HG03457 (cell line): ENCODE data around the gene CENPF.

Source experiments
- ATAC-seq: cut with Tn5 transposase; IDR thresholded peaks from one replicate; pipeline ENCODE4 v1.9.1; 2021; ENCODE audit warnings: moderate number of reproducible peaks; ENCODE audit not compliant: unreplicated experiment

CENPF gene

DNA sequence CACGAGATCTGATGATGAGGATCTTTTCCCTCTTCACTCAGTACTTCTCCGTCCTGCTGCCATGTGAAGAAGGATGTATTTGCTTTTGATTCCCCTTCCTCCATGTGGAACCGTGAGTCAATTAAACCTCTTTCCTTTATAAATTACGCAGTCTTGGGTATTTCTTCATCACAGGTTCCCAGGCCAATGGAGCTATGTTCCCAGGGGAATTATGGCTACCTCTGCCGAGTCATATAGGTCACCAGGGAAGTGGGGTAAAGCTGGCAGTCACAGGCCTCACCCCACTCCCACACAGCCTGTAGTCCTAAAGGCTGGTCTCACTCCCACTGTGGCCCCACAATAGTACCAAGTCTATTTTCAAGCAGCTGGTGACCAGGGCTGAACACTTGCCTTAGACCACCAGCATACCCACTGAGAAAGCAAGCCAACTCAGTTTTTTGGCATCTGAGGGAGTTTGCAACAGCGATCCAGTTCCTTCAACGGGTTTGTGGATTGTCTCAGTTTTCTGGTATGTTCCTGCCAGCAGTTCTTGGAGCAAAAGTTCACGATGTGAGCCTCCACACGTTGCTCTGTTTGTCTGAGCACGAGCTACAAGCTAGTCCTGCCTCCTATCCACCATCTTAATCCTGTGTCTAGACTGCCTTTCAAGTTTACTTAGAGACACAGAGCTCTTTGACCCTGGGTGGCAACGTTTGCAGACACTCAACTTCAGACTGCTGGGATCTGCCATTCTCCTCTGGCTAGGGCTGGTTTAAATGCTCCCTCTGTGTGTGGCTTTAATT, 104.5 kb downstream of the CENPF start:
- no peak for ATAC-seq

- ATAC-seq, result no peak
These were observed 105.4 kb downstream of the CENPF start for GRCh38 chr1:214708321-214708955.

- no peak for ATAC-seq
These were observed 106.2 kb downstream of the CENPF start for GRCh38 chr1:214709241-214709640.

- no peak for ATAC-seq
These were observed 109.7 kb downstream of the CENPF start for GRCh38 chr1:214712737-214713136.
